Body of pancreas (tissue), 4 donors: ENCODE data around the gene DBNDD2.

ENCODE experiments used
- CTCF ChIP-seq, 7 experiments: fragments of 450-650 bp in 4 of 7; fragments of 200-600 bp in 3 of 7; sonication (generic) in 3 of 7; IDR thresholded peaks; one replicate each; pipeline ENCODE4 v1.5.1; 2016 to 2019; ENCODE audit warnings: antibody characterized with exemption in 7 of 7
- POLR2A ChIP-seq, 3 donors: fragments of 450-650 bp; IDR thresholded peaks; one replicate each; pipeline ENCODE4 v1.6.1; 2016; ENCODE audit warnings: antibody characterized with exemption in 3 of 3, mild to moderate bottlenecking in 2 of 3

- TF ChIP-seq CTCF (IDR thresholded peaks at IDR 0.05) (no peak), POLR2A (IDR thresholded peaks at IDR 0.05) (no peak)
These were observed 33.1 kb upstream of the DBNDD2 start for GRCh38 chr20:45374966-45375365.
